GM20000 (cell line): ENCODE data around the gene EPHB2.

Experiments used
- DNase-seq: peaks from one replicate; pipeline ENCODE4 v3.0.0; 2012; ENCODE audit warnings: low spot score
- CTCF ChIP-seq: IDR thresholded peaks from 2 replicates; pipeline ENCODE4 v1.5.1; 2012; ENCODE audit warnings: mild to moderate bottlenecking, control low read depth; ENCODE audit errors: extremely low read depth, missing control alignments

EPHB2 gene

GRCh38 chr1:22791831-22792347, 81.2 kb downstream of the EPHB2 start:
- TF ChIP-seq CTCF = no peak
- no peak for DNase-seq

GRCh38 chr1:22792396-22793160, 81.9 kb downstream of the EPHB2 start:
- TF ChIP-seq CTCF = no peak
- no peak for DNase-seq

GRCh38 chr1:22793647-22794046, 83.0 kb downstream of the EPHB2 start:
- DNase-seq = no peak
- TF ChIP-seq CTCF = no peak

- no peak for DNase-seq
- no peak for TF ChIP-seq CTCF
These were observed 84.2 kb downstream of the EPHB2 start for GRCh38 chr1:22794647-22795365.

- no peak for DNase-seq
- TF ChIP-seq CTCF = no peak
These were observed 84.7 kb downstream of the EPHB2 start for GRCh38 chr1:22795366-22795714.

- no peak for TF ChIP-seq CTCF
- no peak for DNase-seq
These were observed 86.0 kb downstream of the EPHB2 start for GRCh38 chr1:22796642-22797041.

- no peak for DNase-seq
- no peak for TF ChIP-seq CTCF
These were observed 87.4 kb downstream of the EPHB2 start for GRCh38 chr1:22798083-22798482.
